Myometrial cell (primary cell): ENCODE results near the gene CHRNB1. TPM values are rescaled to one million over a fixed set of nuclear protein-coding genes. Genes with fewer than 3 reads are reported as not detected.

Experiments used
- total RNA-seq: library from RNA; depleted of rRNA; stranded (reverse); fragments of >200 nt; gene quantifications from 2 replicates; pipeline ENCODE4 v1.2.3, GENCODE V29; 2015

The CHRNB1 gene
- total RNA-seq: 3.5 and 7.1 TPM in 2 replicates

GRCh38 chr17:7444682-7445618, at the start of gene CHRNB1:
CHRNB1 (plus strand) TSS chr17:7445061; CDS start chr17:7445128, 67 bp downstream.

GRCh38 chr17:7403977-7404736, 40.7 kb upstream of the CHRNB1 start, which contains the start of gene TMEM256:
TMEM256 (minus strand) TSS chr17:7404097; CDS start chr17:7404084, 13 bp downstream.

GRCh38 chr17:7407485-7408251, 37.2 kb upstream of the CHRNB1 start, which contains the start of gene NLGN2:
NLGN2 (plus strand) TSS chr17:7407845; CDS start chr17:7408256, 411 bp downstream.

GRCh38 chr17:7419819-7420610, 24.8 kb upstream of the CHRNB1 start, which contains the start of gene SPEM1:
SPEM1 (plus strand) TSS chr17:7420324; CDS start chr17:7420385, 61 bp downstream.

GRCh38 chr17:7425316-7425715, 19.5 kb upstream of the CHRNB1 start, which contains the start of gene SPEM2:
SPEM2 (plus strand) TSS chr17:7425616; CDS start chr17:7425689, 73 bp downstream.

GRCh38 chr17:7428557-7428956, 16.3 kb upstream of the CHRNB1 start, which contains the start of gene SPEM3:
SPEM3 (plus strand) TSS chr17:7428857; CDS start chr17:7428903, 46 bp downstream.

GRCh38 chr17:7439462-7440112, 5.3 kb upstream of the CHRNB1 start, which contains the start of gene FGF11:
FGF11 (plus strand) TSS chr17:7439512; CDS start chr17:7439621, 109 bp downstream.

GRCh38 chr17:7479213-7480088, 34.6 kb downstream of the CHRNB1 start, which contains the start of gene ZBTB4:
ZBTB4 (minus strand) TSS chr17:7479631; CDS start chr17:7466801, 12,830 bp downstream.

GRCh38 chr17:7481275-7481674, 36.4 kb downstream of the CHRNB1 start, which contains the start of gene SLC35G6:
SLC35G6 (plus strand) TSS chr17:7481446; CDS start chr17:7481517, 71 bp downstream.

GRCh38 chr17:7484067-7484918, 39.4 kb downstream of the CHRNB1 start, which contains the start of gene POLR2A:
POLR2A (plus strand) TSS chr17:7484366.

Other genes with a start within 250 kb of the CHRNB1 start
- gene DLG4, start 225.2 kb upstream of the CHRNB1 start, total RNA-seq: 13.3 and 14.0 TPM in 2 replicates
- 227 and 236 TPM in 2 replicates for gene ACADVL, start 225.1 kb upstream of the CHRNB1 start, total RNA-seq
- gene DVL2, start 210.5 kb upstream of the CHRNB1 start, total RNA-seq: 57.9 and 59.5 TPM in 2 replicates
- 31.1 and 86.7 TPM in 2 replicates for gene PHF23, start 205.6 kb upstream of the CHRNB1 start, total RNA-seq
- gene GABARAP, start 202.6 kb upstream of the CHRNB1 start, total RNA-seq: 153 and 283 TPM in 2 replicates
- 45.3 and 48.7 TPM in 2 replicates for gene CTDNEP1, start 193.3 kb upstream of the CHRNB1 start, total RNA-seq
- gene ELP5, start 192.8 kb upstream of the CHRNB1 start, total RNA-seq: 38.6 and 43.2 TPM in 2 replicates
- gene CLDN7, start 182.6 kb upstream of the CHRNB1 start, total RNA-seq: 60.3 and 62.3 TPM in 2 replicates
- not detected in 2 replicates for gene SLC2A4, start 163.3 kb upstream of the CHRNB1 start, total RNA-seq
- gene YBX2, start 150.4 kb upstream of the CHRNB1 start, total RNA-seq: not detected in 2 replicates
- 986 and 1,002 TPM in 2 replicates for gene EIF5A, start 137.4 kb upstream of the CHRNB1 start, total RNA-seq
- 68.2 and 94.6 TPM in 2 replicates for gene GPS2, start 129.7 kb upstream of the CHRNB1 start, total RNA-seq
- 9.2 and 11.7 TPM in 2 replicates for gene NEURL4, start 115.7 kb upstream of the CHRNB1 start, total RNA-seq
- gene ACAP1, start 108.5 kb upstream of the CHRNB1 start, total RNA-seq: 0.71 and 2.3 TPM in 2 replicates
- gene KCTD11, start 92.9 kb upstream of the CHRNB1 start, total RNA-seq: 15.6 and 17.5 TPM in 2 replicates
- gene TMEM95, start 89.9 kb upstream of the CHRNB1 start, total RNA-seq: not detected in 2 replicates
- gene TNK1, start 64.0 kb upstream of the CHRNB1 start, total RNA-seq: 0.18 and 0.29 TPM in 2 replicates
- gene PLSCR3, start 50.5 kb upstream of the CHRNB1 start, total RNA-seq: 60.4 and 85.3 TPM in 2 replicates
- 160 and 240 TPM in 2 replicates for gene TMEM256, start 41.0 kb upstream of the CHRNB1 start, total RNA-seq
- gene NLGN2, start 37.2 kb upstream of the CHRNB1 start, total RNA-seq: 18.3 and 20.2 TPM in 2 replicates
- gene SPEM1, start 24.7 kb upstream of the CHRNB1 start, total RNA-seq: not detected in 2 replicates
- not detected in 2 replicates for gene SPEM2, start 19.4 kb upstream of the CHRNB1 start, total RNA-seq
- not detected in 2 replicates for gene SPEM3, start 16.2 kb upstream of the CHRNB1 start, total RNA-seq
- gene TMEM102, start 9.6 kb upstream of the CHRNB1 start, total RNA-seq: 1.7 and 3.4 TPM in 2 replicates
- gene FGF11, start 5.5 kb upstream of the CHRNB1 start, total RNA-seq: 0.29 and 1.1 TPM in 2 replicates
- 23.2 and 24.2 TPM in 2 replicates for gene ZBTB4, start 34.6 kb downstream of the CHRNB1 start, total RNA-seq
- gene SLC35G6, start 36.4 kb downstream of the CHRNB1 start, total RNA-seq: not detected in 2 replicates
- gene POLR2A, start 39.3 kb downstream of the CHRNB1 start, total RNA-seq: 44.7 and 56.2 TPM in 2 replicates
- 30.6 and 36.5 TPM in 2 replicates for gene TNFSF12, start 104.0 kb downstream of the CHRNB1 start, total RNA-seq
- 0.53 and 6.1 TPM in 2 replicates for gene TNFSF13, start 113.7 kb downstream of the CHRNB1 start, total RNA-seq
- gene SENP3, start 116.9 kb downstream of the CHRNB1 start, total RNA-seq: 71.2 and 76.1 TPM in 2 replicates
- gene CD68, start 134.6 kb downstream of the CHRNB1 start, total RNA-seq: 47.6 and 49.6 TPM in 2 replicates
- gene MPDU1, start 138.8 kb downstream of the CHRNB1 start, total RNA-seq: 280 and 394 TPM in 2 replicates
- 2.5 TPM in 1 of 2 replicates, not detected in the other for gene SOX15, start 145.0 kb downstream of the CHRNB1 start, total RNA-seq
- gene FXR2, start 169.8 kb downstream of the CHRNB1 start, total RNA-seq: 38.8 and 64.9 TPM in 2 replicates
- 43.4 and 46.1 TPM in 2 replicates for gene SAT2, start 182.8 kb downstream of the CHRNB1 start, total RNA-seq
- 11.8 TPM in 1 of 2 replicates, not detected in the other for gene SHBG, start 185.1 kb downstream of the CHRNB1 start, total RNA-seq
- not detected in 2 replicates for gene ATP1B2, start 205.9 kb downstream of the CHRNB1 start, total RNA-seq
- gene TP53, start 242.4 kb downstream of the CHRNB1 start, total RNA-seq: 33.0 and 41.8 TPM in 2 replicates
- 16.7 and 18.8 TPM in 2 replicates for gene WRAP53, start 243.4 kb downstream of the CHRNB1 start, total RNA-seq